Kidney glomerular epithelial cell (primary cell): ENCODE measurements around the gene RTP4.

Source experiments
- DNase-seq: peaks from one replicate; lab custom pipeline; 2025; lab: John Stamatoyannopoulos, UW

Gene RTP4

DNA sequence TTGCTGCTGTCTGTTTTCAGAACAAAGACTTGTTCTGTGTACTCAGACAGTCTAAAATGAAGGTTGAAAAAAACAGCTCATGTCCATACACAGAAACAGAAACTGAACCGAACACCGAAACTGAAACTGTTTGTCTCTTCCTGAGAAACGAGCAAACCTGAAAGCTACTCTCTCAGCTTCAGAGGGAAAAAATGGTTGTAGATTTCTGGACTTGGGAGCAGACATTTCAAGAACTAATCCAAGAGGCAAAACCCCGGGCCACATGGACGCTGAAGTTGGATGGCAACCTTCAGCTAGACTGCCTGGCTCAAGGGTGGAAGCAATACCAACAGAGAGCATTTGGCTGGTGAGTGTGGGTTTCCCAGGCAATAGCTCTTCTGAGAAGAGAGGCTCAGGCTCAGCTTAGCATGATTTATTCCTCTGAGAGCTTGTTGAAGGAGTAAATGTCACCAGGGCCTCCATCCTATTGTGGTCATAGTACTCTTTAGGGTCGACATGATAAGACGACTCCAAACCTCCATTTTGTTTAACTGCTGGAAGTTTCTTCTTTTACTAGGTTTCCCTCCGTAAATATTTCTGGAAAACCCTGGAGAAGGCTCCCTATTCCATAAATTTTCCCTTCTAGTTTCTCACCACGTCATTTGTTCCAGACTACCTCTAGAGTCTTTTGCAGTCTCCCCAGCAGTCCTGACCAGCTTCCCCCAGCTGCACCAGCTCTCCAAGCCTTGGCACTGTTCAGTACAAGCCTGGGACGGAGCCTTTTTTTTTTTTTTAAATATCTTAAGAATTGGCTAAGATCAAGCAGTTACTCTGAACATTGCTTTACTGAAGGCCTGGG lies at the start of gene RTP4:
TSS of gene RTP4 (plus strand) at position 135 of the 838 bp plus-strand sequence. CDS start at position 192, 57 bp downstream.
- DNase-seq = peak; percentile 50

DNA sequence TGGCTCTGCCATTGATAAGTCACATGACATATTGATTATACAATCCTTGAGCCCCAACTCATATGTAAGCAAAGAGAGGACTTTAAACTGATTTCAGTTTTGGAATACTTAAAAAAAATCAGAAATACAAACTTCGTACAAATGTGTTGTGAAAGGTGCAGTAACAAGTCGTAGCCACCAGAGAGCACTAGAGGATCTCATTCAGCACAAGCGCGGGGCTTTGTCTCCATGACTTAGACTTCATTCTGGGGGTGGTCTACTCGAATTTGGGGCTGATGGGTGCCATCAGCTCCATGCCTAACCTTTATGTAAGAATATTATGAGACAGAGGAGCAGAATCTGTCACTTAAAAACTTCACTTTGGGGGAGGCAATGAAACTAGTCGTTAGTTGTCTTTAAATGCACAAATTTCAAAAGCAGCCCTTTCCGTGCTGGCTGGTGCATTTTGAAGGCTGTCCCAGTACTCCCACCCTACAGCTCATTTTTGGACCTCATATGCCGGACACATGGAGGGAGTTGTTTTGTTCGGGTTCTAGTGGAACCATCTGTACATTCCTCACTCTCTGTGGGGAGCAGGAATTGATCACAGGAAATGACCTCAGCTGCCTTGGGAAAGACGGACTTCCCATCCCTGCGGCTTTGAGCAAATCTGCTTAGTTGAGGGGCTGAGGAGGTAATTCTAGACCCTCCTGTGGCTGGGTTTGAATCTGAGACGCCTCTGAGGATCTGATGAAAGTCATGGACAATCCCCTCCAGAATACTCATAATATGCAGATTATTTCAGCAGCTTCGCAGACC lies 49.2 kb upstream of the RTP4 start:
- DNase-seq = peak; percentile 61

GRCh38 chr3:187319699-187320302 lies 48.4 kb upstream of the RTP4 start:
- DNase-seq = peak; percentile 76

- DNase-seq = no peak
Measured at GRCh38 chr3:187321766-187322165, 46.4 kb upstream of the RTP4 start.

- no peak for DNase-seq
Measured at GRCh38 chr3:187322291-187322690, 45.9 kb upstream of the RTP4 start.

DNA sequence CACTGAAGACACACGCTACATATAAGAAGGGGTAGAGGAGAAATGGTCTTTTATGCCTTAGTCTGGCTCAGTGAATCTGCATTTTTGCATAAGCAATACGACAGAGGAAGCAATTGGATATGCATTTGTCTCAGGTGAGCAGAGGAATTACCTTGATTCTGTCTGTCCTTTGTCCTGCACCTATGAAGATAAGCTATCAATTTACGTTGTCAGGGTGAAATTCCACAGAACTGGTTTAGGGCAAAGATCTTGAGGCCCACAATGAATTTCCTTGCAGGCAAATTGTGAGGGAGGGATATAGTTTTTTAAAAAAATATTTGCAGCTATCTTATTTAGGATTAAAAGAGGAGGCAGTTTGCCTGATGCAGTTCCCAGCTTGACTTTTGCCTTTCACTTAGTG lies 45.1 kb upstream of the RTP4 start:
- no peak for DNase-seq

DNA sequence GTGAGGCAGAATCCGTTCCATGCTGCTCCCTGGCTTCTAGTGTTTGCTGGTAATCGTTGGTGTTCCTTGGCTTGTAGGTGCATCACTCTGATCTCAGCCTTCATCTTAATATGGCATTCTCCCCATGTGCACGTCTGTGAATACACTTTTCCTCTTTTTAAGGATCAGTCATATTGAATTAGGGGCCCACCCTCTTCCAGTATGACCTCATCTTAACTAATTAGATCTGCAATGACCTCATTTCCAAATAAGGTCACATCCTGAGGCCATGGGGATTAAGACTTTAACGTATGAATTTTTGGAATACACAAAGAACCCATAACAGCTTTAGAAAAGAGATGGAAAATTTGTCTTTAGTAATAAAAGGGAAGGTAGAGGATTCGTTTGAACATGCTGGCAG lies 42.6 kb upstream of the RTP4 start:
- no peak for DNase-seq

DNA sequence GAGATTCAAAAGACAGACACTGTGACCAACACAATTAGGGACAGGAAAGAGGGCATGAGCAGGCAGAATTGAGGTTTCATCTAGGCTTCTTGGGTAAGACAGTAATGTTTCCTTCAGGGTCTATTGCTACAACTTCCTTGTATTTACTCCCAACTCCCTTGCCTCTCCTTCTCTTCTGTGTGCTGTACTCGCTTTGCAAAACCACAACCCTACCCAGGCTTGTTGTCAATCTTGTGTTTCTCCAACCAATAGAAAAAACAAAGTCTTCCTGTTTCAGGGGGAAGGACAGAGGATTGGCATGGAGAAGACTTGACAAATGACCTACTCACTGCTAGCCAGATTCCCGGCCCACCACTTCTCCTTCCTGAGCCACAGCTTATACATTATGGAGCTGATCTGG lies 40.3 kb upstream of the RTP4 start:
- no peak for DNase-seq

DNA sequence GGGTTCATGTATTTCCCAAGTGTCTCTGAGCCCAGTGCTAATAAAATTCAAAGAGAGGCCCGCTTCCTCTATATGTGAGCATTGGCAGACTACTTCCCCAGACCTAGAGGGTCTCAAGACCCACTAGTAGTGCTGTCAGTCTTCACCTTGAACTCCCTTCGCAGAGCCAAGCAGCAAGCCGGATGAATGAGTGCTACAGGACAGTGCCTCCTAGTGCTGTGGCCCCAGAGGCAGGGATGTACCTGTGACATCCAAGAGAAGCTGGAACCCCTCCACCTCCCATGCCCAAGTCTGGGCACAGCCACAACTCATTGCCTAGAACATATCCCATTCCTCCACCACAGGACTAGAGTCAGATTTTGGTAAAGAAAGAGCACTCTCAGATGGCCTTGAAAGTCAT lies 39.5 kb upstream of the RTP4 start:
- DNase-seq = no peak

- DNase-seq = no peak
Measured at GRCh38 chr3:187334904-187335303, 33.3 kb upstream of the RTP4 start.

GRCh38 chr3:187336322-187336721 lies 31.9 kb upstream of the RTP4 start:
- DNase-seq = no peak

DNA sequence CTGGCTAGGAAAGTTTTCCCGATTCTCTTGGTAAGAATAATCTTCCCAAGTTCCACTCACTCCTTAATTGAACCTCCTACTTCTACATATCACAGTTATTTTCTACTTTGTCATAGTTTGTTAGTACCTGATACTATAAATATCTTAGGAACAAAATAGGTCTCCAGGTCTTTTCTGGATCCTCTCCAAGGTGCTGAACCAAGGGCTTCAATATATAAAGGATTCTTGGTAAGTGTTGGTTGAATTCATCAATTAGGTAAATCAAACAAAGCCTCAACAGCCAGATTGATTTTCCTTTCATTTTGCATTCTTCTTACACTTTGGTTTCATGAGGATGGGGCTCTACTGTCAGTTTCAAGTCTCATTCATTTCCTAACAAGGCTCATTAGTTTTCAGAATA lies 27.6 kb upstream of the RTP4 start:
- DNase-seq = no peak

DNA sequence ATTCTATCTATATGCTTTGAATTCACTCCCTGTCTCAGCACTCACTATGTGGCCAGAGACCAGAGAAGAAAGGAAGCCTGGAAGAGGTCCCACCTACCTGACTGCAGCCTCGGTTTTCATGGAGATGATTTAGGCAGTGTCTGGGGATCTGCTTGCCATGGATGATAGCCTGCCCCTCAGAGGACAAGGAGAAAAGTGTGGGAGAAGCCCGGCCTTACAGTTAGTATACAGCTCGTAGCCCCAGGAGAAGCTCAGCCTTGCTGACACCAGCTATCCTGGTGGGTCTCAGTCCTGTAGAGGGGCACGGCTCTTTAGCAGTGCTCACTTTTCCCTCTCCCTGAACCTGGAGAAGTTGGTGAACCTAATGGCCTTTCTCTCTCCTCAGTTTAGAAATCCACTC lies 25.9 kb upstream of the RTP4 start:
- no peak for DNase-seq

GRCh38 chr3:187343670-187344069 lies 24.5 kb upstream of the RTP4 start:
- DNase-seq = no peak

GRCh38 chr3:187352581-187353575 lies 15.3 kb upstream of the RTP4 start:
- DNase-seq = peak; percentile 71

- no peak for DNase-seq
Measured at GRCh38 chr3:187358068-187358467, 10.1 kb upstream of the RTP4 start.

DNA sequence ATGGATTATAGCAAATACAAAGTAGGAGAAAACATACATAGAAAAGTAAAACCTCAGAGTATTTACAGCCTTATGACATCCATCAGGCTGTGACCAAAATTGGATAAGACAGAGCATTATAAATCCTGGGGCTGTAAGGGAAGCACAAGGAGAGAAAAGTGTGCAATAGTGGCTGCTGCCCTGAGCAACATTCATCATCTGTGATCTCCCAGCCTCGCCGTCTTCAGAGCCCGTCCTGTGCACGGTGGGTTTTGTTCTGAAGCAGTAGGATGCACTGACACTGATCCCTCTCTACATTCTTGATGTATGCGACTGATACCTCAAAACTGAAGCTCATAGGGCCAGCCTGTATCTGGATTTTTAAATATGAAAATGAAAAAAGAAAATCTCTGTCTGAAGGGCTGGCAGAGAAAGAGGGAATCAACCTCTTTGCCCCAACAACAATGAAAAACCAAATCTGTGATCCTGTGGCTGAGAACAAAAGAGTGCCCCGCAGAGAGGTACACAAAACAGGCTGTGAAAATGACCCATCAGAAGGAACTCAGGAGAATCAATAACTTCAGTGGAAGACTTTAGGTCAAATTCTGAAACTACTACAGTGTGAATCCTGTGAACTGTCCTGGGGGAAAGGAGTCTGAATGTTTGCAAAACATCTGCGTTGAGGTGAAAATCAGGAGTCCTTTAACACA lies 8.2 kb upstream of the RTP4 start:
- DNase-seq = no peak

- DNase-seq = no peak
Measured at GRCh38 chr3:187360596-187360995, 7.6 kb upstream of the RTP4 start.

DNA sequence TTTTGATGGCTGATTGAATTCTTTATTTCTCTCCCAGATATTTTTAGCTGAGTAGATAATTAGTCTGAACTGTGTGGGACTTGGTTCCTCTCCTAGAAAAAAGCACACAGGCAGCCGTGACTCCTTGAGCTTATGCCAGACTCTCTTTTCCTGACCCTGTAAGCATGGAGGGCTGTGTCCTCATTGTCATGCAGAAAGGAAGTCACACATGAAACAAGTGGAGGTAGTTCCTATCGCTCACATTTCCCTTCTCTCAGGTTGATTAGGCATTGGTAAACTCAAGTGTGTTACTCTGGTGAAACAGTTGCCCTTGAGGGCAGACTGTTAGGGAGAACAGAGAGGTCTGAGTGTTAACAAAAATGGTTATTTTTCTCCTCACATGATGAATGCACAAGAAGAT lies 6.3 kb upstream of the RTP4 start:
- DNase-seq = no peak

DNA sequence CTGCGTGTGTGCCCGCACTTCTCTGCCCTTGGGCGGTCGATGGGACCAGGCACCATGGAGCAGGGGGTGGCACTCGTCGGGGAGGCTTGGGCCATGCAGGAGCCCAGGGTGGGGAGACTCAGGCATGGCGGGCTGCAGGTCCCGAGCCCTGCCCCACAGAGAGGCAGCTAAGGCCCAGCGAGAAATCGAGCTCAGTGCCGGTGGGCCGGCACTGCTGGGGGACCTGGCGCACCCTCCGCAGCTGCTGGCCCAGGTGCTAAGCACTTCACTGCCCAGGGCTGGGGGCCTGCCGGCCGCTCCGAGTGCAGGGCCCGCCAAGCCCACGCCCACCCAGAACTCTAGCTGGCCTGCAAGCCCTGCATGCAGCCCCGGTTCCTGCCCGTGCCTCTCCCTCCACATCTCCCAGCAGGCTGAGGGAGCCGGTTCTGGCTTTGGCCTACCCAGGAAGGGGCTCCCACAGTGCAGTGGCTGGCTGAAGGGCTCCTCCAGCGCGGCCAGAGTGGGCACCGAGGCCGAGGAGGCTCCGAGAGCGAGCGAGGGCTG lies 553 bp upstream of the RTP4 start:
- no peak for DNase-seq

GRCh38 chr3:187369089-187369447 lies 883 bp downstream of the RTP4 start:
- DNase-seq = no peak
